ENCODE data around the gene QARS1.

The QARS1 gene

DNA sequence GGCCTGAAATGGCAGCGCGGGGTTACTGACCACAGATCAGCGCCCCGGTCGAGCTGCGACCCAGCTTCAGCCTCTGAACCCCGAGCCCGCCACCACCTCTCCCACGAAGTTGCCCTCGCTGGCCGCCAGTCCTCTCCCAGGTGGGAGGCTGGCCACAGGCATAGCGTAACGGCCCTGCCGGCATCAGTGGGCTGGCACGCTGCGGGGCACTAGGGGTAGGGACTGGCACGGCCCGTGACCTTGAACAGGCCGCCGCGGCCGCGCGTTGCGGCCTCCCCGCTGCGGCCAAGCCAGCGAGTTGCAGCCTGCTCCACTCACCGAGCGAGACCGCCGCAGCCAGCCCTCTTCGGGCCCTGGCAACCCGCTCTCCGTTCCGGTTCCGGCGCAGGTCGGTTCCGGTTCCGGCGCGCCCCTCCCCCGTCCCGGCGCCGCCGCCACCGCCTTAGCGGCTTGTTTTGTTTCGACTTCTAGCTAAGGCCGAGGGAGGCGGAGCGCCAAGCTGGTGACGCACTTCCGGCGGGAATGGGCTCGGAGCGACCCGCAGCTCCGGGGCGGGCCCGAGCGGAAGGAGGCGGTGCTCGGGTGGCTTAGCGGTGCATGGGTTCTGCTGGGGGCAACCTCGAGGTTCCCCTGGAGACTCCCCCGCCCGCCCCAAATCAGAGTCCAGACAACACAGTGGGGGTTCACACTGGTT, 16.0 kb upstream of the QARS1 start, which contains the start of gene USP19:
TSS of gene USP19 (minus strand) at position 386 of the 694 bp plus-strand sequence. CDS start 1,678 bp downstream, outside the sequence.
- H3K27ac ChIP-seq, result peak within 1 kb of the TSS; percentile 97
- TF ChIP-seq ZFX (IDR thresholded peaks at IDR 0.05), result peak; percentile 75; the same call in 1 of the 2 replicates
- TF ChIP-seq, protein P1, sequence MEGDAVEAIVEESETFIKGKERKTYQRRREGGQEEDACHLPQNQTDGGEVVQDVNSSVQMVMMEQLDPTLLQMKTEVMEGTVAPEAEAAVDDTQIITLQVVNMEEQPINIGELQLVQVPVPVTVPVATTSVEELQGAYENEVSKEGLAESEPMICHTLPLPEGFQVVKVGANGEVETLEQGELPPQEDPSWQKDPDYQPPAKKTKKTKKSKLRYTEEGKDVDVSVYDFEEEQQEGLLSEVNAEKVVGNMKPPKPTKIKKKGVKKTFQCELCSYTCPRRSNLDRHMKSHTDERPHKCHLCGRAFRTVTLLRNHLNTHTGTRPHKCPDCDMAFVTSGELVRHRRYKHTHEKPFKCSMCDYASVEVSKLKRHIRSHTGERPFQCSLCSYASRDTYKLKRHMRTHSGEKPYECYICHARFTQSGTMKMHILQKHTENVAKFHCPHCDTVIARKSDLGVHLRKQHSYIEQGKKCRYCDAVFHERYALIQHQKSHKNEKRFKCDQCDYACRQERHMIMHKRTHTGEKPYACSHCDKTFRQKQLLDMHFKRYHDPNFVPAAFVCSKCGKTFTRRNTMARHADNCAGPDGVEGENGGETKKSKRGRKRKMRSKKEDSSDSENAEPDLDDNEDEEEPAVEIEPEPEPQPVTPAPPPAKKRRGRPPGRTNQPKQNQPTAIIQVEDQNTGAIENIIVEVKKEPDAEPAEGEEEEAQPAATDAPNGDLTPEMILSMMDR (conservative IDR thresholded peaks at IDR 0.05), result no peak

DNA sequence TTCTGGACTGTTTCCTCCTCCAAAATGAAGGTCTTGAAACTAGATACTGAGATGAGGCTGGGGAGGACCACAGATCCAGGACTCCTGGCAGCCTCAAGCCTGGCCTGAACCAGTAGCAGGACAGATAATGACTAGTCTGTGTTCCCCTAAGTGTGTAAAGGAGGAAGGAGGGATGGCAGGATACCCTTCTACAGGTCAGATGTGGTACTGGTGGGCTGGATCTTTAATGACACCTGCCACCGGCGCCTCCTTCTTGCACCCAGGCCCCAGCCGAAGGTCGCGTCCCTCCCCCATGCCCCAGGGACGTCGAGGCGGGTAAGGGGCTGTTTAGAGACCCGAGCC, 15.5 kb upstream of the QARS1 start:
- H3K27ac ChIP-seq, result peak overlapping the region; percentile 97
- no peak for TF ChIP-seq ZFX (IDR thresholded peaks at IDR 0.05)
- TF ChIP-seq, protein P1 (conservative IDR thresholded peaks at IDR 0.05), result no peak

DNA sequence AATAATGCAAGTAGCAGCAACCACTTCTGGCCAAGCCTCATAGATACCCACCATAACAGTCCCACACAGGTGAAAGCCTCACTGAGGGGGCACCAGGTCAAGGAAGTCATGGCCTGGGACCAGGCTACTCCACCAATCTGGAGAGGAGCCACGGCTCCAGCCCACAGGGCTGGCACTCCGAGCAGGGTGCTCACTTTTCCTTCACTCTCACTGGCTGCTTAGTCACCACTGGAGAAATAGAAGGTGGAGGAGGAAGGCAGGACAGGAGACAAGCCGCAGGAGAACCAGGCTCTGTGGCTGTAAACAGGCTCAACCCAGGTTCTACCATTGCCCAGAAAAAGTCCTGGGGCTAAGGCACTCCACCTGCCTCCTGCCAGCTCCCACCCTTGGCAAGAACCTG, 14.9 kb upstream of the QARS1 start:
- peak overlapping the region; percentile 97 for H3K27ac ChIP-seq
- no peak for TF ChIP-seq ZFX (IDR thresholded peaks at IDR 0.05)
- TF ChIP-seq, protein P1 (conservative IDR thresholded peaks at IDR 0.05), result no peak

DNA sequence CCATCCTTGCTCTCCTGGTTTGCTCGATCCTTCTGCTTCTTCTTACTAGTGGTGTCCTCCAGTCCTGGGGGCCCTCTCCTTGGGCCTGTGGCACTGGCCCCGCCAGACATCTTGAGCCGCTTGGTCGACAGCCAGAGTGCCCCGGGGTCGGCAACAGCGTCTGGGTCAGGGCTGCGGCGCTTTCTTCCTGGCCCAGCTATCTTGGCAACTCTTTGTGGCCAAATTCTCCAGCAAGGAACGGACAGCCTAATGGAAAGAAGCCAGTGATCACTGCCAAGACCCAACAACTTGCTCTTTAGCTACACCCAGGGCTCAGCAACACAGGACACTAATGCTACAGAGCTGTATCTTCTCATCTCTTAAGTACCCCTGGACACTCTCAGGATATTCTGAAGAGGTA, 14.5 kb upstream of the QARS1 start:
- TF ChIP-seq, protein P1 (conservative IDR thresholded peaks at IDR 0.05), result no peak
- no peak for TF ChIP-seq ZFX (IDR thresholded peaks at IDR 0.05)
- H3K27ac ChIP-seq, result peak overlapping the region; percentile 97

DNA sequence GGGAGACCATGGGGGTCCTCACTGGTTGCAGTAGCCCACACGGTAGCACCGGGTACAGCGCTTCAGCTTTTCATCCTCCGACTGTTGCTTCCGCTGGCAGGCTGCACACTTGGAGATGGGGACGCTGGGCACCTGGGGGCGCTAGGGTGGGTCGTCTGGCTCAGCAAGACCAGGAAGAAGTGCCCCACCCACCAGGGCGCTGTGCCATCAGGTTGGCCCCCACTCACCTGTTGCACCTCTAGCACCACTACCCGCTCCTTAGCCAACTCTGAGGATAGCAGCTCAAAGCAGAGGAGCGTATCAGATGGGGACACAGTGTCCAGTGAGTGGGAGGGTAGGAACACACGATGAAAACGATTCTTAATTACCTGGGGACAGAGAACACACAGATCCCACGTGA, 7.7 kb upstream of the QARS1 start:
- TF ChIP-seq, protein P1 (conservative IDR thresholded peaks at IDR 0.05), result no peak
- TF ChIP-seq ZFX (IDR thresholded peaks at IDR 0.05), result no peak
- H3K27ac ChIP-seq, result no peak overlapping the region

DNA sequence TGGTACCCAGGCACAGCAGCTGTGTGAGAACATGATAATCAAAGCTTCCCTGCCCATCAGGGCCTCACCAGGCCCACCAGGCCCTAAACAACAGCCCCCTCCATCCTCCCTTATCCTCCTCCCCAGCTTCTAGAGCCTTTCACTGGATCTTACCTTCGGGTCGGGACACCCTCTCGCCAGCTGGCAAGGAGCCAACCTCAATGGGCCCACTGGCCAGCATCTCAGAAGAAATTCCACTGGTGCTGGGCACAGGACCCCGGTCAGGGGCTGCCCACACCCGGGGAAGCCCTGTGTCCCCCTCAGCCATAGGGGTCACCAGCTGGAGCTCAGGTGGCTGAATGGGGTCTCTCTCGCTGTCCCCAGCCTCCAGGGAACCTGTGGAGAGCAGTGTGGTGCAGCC, 6.8 kb upstream of the QARS1 start:
- TF ChIP-seq, protein P1 (conservative IDR thresholded peaks at IDR 0.05), result no peak
- TF ChIP-seq ZFX (IDR thresholded peaks at IDR 0.05), result no peak
- H3K27ac ChIP-seq, result no peak overlapping the region

DNA sequence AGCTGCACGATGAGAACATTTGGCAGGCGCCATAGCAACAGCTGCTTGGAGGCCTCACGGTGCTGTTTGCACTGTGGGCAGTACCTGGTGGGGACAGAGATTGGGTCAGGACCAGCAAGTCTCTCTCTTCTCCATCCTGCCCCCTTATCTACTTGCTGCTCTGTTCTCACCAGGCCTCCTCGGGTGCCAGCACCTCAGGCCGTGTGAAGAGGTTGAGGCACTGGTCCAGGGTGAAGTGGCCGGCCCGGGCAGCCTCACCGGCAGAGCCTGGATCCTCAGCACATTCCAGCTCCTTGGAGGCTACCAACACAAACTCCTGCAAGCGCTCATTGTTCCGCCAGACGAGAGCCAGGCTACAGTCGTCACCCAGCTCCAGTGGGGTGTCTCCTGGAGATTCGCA, 6.2 kb upstream of the QARS1 start:
- H3K27ac ChIP-seq, result no peak overlapping the region
- TF ChIP-seq, protein P1 (conservative IDR thresholded peaks at IDR 0.05), result no peak
- TF ChIP-seq ZFX (IDR thresholded peaks at IDR 0.05), result no peak

Measured in C4-2B (cell line).